B cell (primary cell): ENCODE data around the gene SSR1. TPM values are rescaled to one million over a fixed set of nuclear protein-coding genes. Genes with fewer than 3 reads are reported as not detected.
"Not testable (repeated sequence)": the region's sequence is repeated elsewhere in the genome, so short reads cannot be mapped to it uniquely, and the experiment has no call there.

Experiments used
- ATAC-seq: fragments of 200-7000 bp; cut with Tn5 transposase; one replicate; pipeline ENCODE4 v1.10.0; 2021; ENCODE audit warnings: low read depth, mild to moderate bottlenecking, moderate number of reproducible peaks, moderate library complexity
- CTCF ChIA-PET: fragments of 350-600 bp; sonication (Branson Sonifier 250); formaldehyde crosslinking; loops from one replicate; lab custom pipeline; 2021; ENCODE audit warnings: antibody characterized with exemption, inconsistent platforms; lab: Charles Lee
- POLR2A ChIA-PET: fragments of 350-600 bp; sonication (Branson Sonifier 250); formaldehyde crosslinking; loops from one replicate; lab custom pipeline; 2021; ENCODE audit warnings: antibody characterized with exemption; lab: Charles Lee
- DNase-seq: peaks from one replicate; pipeline ENCODE4 v3.0.0; 2013
- H2AFZ ChIP-seq: 2 replicates; pipeline ENCODE4 v1.6.1; 2012; ENCODE audit warnings: mild to moderate bottlenecking, low read depth, low read length; ENCODE audit not compliant: insufficient read depth, poor library complexity, severe bottlenecking
- H3K27ac ChIP-seq, 2 donors: 1 replicate in 1 of 2; 2 replicates in 1 of 2; pipeline ENCODE4 v1.5.1; 2012 to 2013; ENCODE audit warnings: low read length in 2 of 2, mild to moderate bottlenecking in 2 of 2, moderate library complexity in 1 of 2
- H3K27me3 ChIP-seq, 4 experiments: fragments of 200-600 bp in 1 of 4; sonication (generic) in 1 of 4; replicated peaks in 1 of 4; 1 replicate in 2 of 4; 2 replicates in 2 of 4; pipeline versions ENCODE4 v1.6.1 to v1.7.0; 2013 to 2016; ENCODE audit warnings: low read length in 3 of 4, mild to moderate bottlenecking in 2 of 4, mixed read lengths in 1 of 4, moderate library complexity in 1 of 4; ENCODE audit not compliant: insufficient read depth in 4 of 4, control insufficient read depth in 3 of 4; ENCODE audit errors: control extremely low read depth in 1 of 4
- H3K36me3 ChIP-seq, 2 experiments: replicated peaks in 1 of 2; 1 replicate in 1 of 2; 2 replicates in 1 of 2; pipeline versions ENCODE4 v1.6.1 to v1.7.1; 2013; ENCODE audit warnings: low read length in 1 of 2; ENCODE audit not compliant: insufficient read depth in 2 of 2, control insufficient read depth in 1 of 2; ENCODE audit errors: control extremely low read depth in 1 of 2, extremely low read depth in 1 of 2
- H3K4me1 ChIP-seq, 2 donors: fragments of 200-600 bp in 1 of 2; sonication (generic) in 1 of 2; 1 replicate in 1 of 2; 2 replicates in 1 of 2; pipeline versions ENCODE4 v1.5.1 to v1.6.1; 2013 to 2017; ENCODE audit warnings: low read length in 2 of 2; ENCODE audit not compliant: control insufficient read depth in 2 of 2, insufficient read depth in 2 of 2
- H3K4me2 ChIP-seq: replicated peaks from 2 replicates; pipeline ENCODE3; 2012; ENCODE audit warnings: mild to moderate bottlenecking, low read depth, low read length; ENCODE audit not compliant: poor library complexity, severe bottlenecking
- H3K4me3 ChIP-seq, 5 experiments: fragments of 200-600 bp in 1 of 5; sonication (generic) in 1 of 5; 1 replicate in 3 of 5; 2 replicates in 2 of 5; pipeline versions ENCODE4 v1.5.1 to v1.7.0; 2011 to 2016; ENCODE audit warnings: low read length in 4 of 5, mild to moderate bottlenecking in 4 of 5, low read depth in 2 of 5, control low read depth in 1 of 5, moderate library complexity in 1 of 5; ENCODE audit not compliant: insufficient read depth in 1 of 5; ENCODE audit errors: control extremely low read depth in 1 of 5, extremely low read depth in 1 of 5
- H3K79me2 ChIP-seq: fragments of 200-600 bp; sonication (generic); one replicate; pipeline ENCODE4 v1.6.0; 2016; ENCODE audit warnings: low read length; ENCODE audit not compliant: control insufficient read depth, insufficient read depth
- H3K9ac ChIP-seq: fragments of 200-600 bp; sonication (generic); 2 replicates; pipeline ENCODE4 v1.6.1; 2017; ENCODE audit warnings: mild to moderate bottlenecking, low read length, moderate library complexity
- H3K9me3 ChIP-seq, 3 donors: one replicate each; pipeline versions ENCODE4 v1.6.1 to v1.7.1; 2013; ENCODE audit warnings: low read length in 2 of 3; ENCODE audit not compliant: control insufficient read depth in 2 of 3, insufficient read depth in 1 of 3; ENCODE audit errors: control extremely low read depth in 1 of 3
- H4K20me1 ChIP-seq: 2 replicates; pipeline ENCODE4 v1.6.0; 2012; ENCODE audit warnings: mild to moderate bottlenecking, low read length; ENCODE audit not compliant: insufficient read depth, control insufficient read depth, poor library complexity, severe bottlenecking
- H3K27ac Mint-ChIP-seq: one replicate; pipeline ENCODE4 v1.8.0; 2021; ENCODE audit warnings: mixed read lengths
- H3K27me3 Mint-ChIP-seq: one replicate; pipeline ENCODE4 v1.8.0; 2021; ENCODE audit warnings: mixed read lengths
- H3K4me1 Mint-ChIP-seq: one replicate; pipeline ENCODE4 v1.8.0; 2021; ENCODE audit warnings: mixed read lengths
- H3K4me3 Mint-ChIP-seq: one replicate; pipeline ENCODE4 v1.8.0; 2021; ENCODE audit warnings: mixed read lengths
- H3K9me3 Mint-ChIP-seq: one replicate; pipeline ENCODE4 v1.8.0; 2022; ENCODE audit warnings: mixed read lengths; ENCODE audit not compliant: insufficient read depth
- WGBS: methylation state at CpG from one replicate; pipeline ENCODE4 v1.1.5; 2013; ENCODE audit warnings: missing lambda C conversion rate; ENCODE audit not compliant: insufficient coverage; 5-methylcytosine and 5-hydroxymethylcytosine counted together
- intact Hi-C: fragments of 100-400 bp; cut with micrococcal nuclease; formaldehyde crosslinking; loops from one replicate; pipeline ENCODE4 v1.10.0; 2022
- polyA plus RNA-seq: library from polyadenylated mRNA; depleted of rRNA; stranded (reverse); fragments of >200 nt; gene quantifications from 2 replicates; pipeline ENCODE4 v1.2.3, GENCODE V29; 2012
- total RNA-seq, 2 donors: library from RNA; stranded (reverse); fragments of 120-200 nt in 1 of 2; gene quantifications; 1 replicate in 1 of 2; 2 replicates in 1 of 2; pipeline versions ENCODE4 v1.2.3 to v1.2.4, GENCODE V29; 2013 to 2022

The SSR1 gene
- total and polyA plus RNA-seq, 2 donors (not counting 1 experiment from before 2014, with no cell fraction given), result 15.9 to 81.6 TPM

DNA sequence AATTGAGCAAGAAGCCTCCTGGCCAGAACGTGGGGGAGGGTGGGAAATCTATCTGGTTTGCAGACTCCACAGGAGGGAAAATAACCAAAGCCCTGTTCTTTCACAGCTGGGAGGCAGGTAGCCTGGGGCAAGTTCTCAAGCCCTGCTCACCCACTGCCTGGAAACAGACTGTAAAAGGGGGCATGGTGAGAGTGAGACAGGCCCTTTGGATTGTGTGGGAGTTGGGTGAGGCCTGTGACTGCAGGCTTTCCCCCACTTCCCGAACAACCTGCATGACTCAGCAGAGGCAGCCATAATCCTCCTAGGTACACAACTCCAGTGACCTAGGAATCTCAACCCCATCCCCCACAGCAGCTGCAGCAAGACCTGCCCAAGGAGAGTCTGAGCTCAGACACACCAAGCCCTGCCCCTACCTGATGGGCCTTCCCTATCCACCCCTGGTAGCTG is 34.6 kb upstream of the SSR1 start:
- POLR2A ChIA-PET, H3K79me2 ChIP-seq, DNase-seq, H3K4me2 ChIP-seq, H3K36me3 ChIP-seq, H3K27ac ChIP-seq, CTCF ChIA-PET, H3K4me3 ChIP-seq, H3K9ac ChIP-seq, H3K4me1 Mint-ChIP-seq, ATAC-seq, H3K4me3 Mint-ChIP-seq, H2AFZ ChIP-seq, H3K27me3 ChIP-seq, H4K20me1 ChIP-seq, H3K9me3 Mint-ChIP-seq, H3K4me1 ChIP-seq, H3K27ac Mint-ChIP-seq, intact Hi-C loops, H3K9me3 ChIP-seq: not testable (repeated sequence)
- 67% methylated on average over 1 of the region's 2 CpGs for WGBS
- peaks cover 35% of the 10 kb centered on the region for H3K27me3 Mint-ChIP-seq

DNA sequence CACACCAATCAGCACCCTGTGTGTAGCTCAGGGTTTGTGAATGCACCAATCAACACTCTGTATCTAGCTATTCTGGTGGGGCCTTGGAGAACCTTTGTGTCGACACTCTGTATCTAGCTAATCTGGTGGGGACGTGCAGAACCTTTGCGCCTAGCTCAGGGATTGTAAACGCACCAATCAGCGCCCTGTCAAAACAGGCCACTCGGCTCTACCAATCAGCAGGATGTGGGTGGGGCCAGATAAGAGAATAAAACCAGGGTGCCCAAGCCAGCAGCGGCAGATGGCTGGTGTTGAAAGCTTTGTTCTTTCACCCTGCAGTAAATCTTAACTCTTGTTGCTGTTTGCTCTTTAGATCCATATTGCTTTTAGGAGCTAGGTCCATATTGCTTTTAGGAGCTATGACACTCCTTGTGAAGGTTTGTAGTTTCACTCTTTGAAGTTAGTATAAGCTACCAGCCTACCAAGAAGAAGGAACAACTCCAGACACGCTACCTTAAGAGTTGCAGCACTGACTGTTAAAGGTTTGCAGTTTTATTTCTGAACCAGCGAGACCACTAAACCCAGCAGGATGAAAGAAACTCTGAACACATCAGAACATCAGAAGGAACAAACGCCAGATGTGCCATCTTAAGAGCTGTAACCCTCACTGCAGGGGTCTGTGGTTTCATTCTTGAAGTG is 31.9 kb upstream of the SSR1 start:
- H3K36me3 ChIP-seq, H3K27ac Mint-ChIP-seq, H3K9ac ChIP-seq, intact Hi-C loops, H3K4me3 Mint-ChIP-seq, H3K4me2 ChIP-seq, H3K27ac ChIP-seq, H3K4me1 Mint-ChIP-seq, H3K4me1 ChIP-seq, DNase-seq, H3K9me3 Mint-ChIP-seq, H2AFZ ChIP-seq, CTCF ChIA-PET, POLR2A ChIA-PET, ATAC-seq, H4K20me1 ChIP-seq, H3K4me3 ChIP-seq, H3K79me2 ChIP-seq: not testable (repeated sequence)
- 67% methylated on average over 6 of the region's 10 CpGs for WGBS
- H3K27me3 Mint-ChIP-seq, result peaks cover 39% of the 10 kb centered on the region
- peaks cover 0 to 11% (median 1%) of the 10 kb centered on the region in 4 experiments for H3K27me3 ChIP-seq
- peaks cover 0 to 12% (median 0%) of the 10 kb centered on the region in 3 donors for H3K9me3 ChIP-seq
